ENCODE measurements around the gene SLCO2B1. TPM values are rescaled to one million over a fixed set of nuclear protein-coding genes. Genes with fewer than 3 reads are reported as not detected.
"Not testable (repeated sequence)": the region's sequence is repeated elsewhere in the genome, so short reads cannot be mapped to it uniquely, and the experiment has no call there.

The SLCO2B1 gene, protein sequence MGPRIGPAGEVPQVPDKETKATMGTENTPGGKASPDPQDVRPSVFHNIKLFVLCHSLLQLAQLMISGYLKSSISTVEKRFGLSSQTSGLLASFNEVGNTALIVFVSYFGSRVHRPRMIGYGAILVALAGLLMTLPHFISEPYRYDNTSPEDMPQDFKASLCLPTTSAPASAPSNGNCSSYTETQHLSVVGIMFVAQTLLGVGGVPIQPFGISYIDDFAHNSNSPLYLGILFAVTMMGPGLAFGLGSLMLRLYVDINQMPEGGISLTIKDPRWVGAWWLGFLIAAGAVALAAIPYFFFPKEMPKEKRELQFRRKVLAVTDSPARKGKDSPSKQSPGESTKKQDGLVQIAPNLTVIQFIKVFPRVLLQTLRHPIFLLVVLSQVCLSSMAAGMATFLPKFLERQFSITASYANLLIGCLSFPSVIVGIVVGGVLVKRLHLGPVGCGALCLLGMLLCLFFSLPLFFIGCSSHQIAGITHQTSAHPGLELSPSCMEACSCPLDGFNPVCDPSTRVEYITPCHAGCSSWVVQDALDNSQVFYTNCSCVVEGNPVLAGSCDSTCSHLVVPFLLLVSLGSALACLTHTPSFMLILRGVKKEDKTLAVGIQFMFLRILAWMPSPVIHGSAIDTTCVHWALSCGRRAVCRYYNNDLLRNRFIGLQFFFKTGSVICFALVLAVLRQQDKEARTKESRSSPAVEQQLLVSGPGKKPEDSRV
- polyA plus RNA-seq (ENCODE audit: low read depth in 6 of 6), result not detected

DNA sequence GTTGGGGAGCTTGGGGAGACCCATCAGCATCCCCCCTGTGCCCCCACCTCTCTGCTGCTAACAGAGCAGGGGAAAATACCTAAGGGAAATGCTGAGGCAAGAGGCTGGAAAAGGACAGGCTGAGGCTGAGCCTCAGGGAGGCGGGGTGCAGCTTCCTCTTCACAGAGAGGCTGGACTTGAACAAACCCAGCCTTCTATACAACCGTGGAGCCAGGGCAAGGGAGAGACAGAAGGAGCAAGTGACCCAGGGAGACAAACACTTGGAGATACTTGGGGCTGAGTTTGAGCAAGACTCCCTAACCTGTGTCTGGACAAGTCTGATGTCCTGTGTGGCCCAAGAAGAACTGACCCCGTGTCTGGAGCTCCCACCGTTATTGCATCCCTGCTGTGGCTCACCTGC lies at the start of gene SLCO2B1:
TSS of gene SLCO2B1 (plus strand) at position 229 of the 400 bp plus-strand sequence. CDS start 275 bp downstream, outside the sequence.
- no peak within 1 kb of the TSS for H3K27ac Mint-ChIP-seq
- ATAC-seq (ENCODE audit: low read depth in 2 of 2) (no peak), DNase-seq (no peak)
- peaks cover 0 to 6% (median 0%) of the 10 kb centered on the region in 3 donors for H3K4me1 Mint-ChIP-seq
- H3K36me3 Mint-ChIP-seq, result no peaks in the 10 kb centered on the region
- no peaks in the 10 kb centered on the region for H3K9me3 Mint-ChIP-seq
- H3K4me3 Mint-ChIP-seq, result peak within 1 kb of the TSS in 1 of 8 donors; percentile 41
- H3K27me3 Mint-ChIP-seq, result peaks cover 12 to 39% (median 33%) of the 10 kb centered on the region in 3 donors

- H3K4me1 Mint-ChIP-seq, result no peaks in the 10 kb centered on the region
- DNase-seq, result no peak
- H3K4me3 Mint-ChIP-seq, result no peak overlapping the region
- no peaks in the 10 kb centered on the region for H3K36me3 Mint-ChIP-seq
- no peak for ATAC-seq (ENCODE audit: low read depth in 2 of 2)
- no peak overlapping the region for H3K27ac Mint-ChIP-seq
- peaks cover 0 to 14% (median 0%) of the 10 kb centered on the region in 7 donors for H3K9me3 Mint-ChIP-seq
- H3K27me3 Mint-ChIP-seq, result peaks cover 37 to 63% (median 46%) of the 10 kb centered on the region in 3 donors
Observed at GRCh38 chr11:75101424-75102128, 49.3 kb upstream of the SLCO2B1 start.

- no peak for ATAC-seq (ENCODE audit: low read depth in 2 of 2)
- H3K27me3 Mint-ChIP-seq, result peaks cover 37 to 54% (median 53%) of the 10 kb centered on the region in 3 donors
Observed at GRCh38 chr11:75103380-75104026, 47.4 kb upstream of the SLCO2B1 start.

DNA sequence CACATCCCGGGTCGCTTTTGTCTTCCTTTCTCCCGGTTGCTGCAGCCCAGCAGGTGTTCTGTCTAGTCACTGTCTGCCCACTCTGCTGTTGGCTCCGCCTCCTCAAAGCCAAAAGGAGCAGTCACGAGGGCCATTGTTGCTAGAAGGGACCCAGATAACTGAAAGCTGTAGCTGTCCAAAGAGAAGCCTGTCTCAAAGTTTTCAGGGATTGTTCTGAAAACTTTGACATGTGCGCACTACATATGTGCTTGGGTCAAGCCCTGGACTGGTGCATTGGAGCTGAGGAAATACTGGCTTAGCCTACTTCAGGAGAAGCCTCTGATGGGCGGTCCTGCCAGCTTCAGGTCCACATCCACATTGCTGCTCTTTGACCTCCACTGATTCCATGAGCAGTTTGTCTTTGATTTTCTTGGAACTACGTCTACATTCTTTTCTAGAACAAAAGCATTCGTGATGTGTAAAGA lies 45.4 kb upstream of the SLCO2B1 start:
- H3K27ac Mint-ChIP-seq, result no peak overlapping the region

More at GRCh38 chr11:75103380-75104026, 47.4 kb upstream of the SLCO2B1 start:
- no peaks in the 10 kb centered on the region for H3K36me3 Mint-ChIP-seq
- no peak for DNase-seq
- no peak overlapping the region for H3K4me3 Mint-ChIP-seq
- H3K4me1 Mint-ChIP-seq, result no peaks in the 10 kb centered on the region
- H3K9me3 Mint-ChIP-seq, result peaks cover 0 to 14% (median 0%) of the 10 kb centered on the region in 7 donors
- no peak overlapping the region for H3K27ac Mint-ChIP-seq

GRCh38 chr11:75105967-75106681 lies 44.8 kb upstream of the SLCO2B1 start:
- DNase-seq; H3K27ac Mint-ChIP-seq; H3K4me3 Mint-ChIP-seq; ATAC-seq (ENCODE audit: low read depth in 2 of 2); H3K4me1 Mint-ChIP-seq; H3K36me3 Mint-ChIP-seq: not testable (repeated sequence)
- Mint-ChIP-seq H3K27me3 (peaks cover 32 to 50% (median 38%) of the 10 kb centered on the region in 3 donors), H3K9me3 (peaks cover 0 to 15% (median 6%) of the 10 kb centered on the region in 7 donors)

More for the DNA sequence above, 45.4 kb upstream of the SLCO2B1 start:
- H3K27me3 Mint-ChIP-seq, result peaks cover 38 to 55% (median 43%) of the 10 kb centered on the region in 3 donors
- no peaks in the 10 kb centered on the region for H3K4me1 Mint-ChIP-seq
- ATAC-seq (ENCODE audit: low read depth in 2 of 2) (no peak), DNase-seq (no peak)
- no peak overlapping the region for H3K4me3 Mint-ChIP-seq
- no peaks in the 10 kb centered on the region for H3K36me3 Mint-ChIP-seq
- H3K9me3 Mint-ChIP-seq, result peaks cover 0 to 12% (median 0%) of the 10 kb centered on the region in 7 donors

- Mint-ChIP-seq H3K27me3 (peaks cover 26 to 45% (median 31%) of the 10 kb centered on the region in 3 donors), H3K27ac (no peak overlapping the region), H3K4me3 (no peak overlapping the region), H3K36me3 (peaks cover 4 to 6% of the 10 kb centered on the region in 2 donors), H3K9me3 (peaks cover 0 to 23% (median 12%) of the 10 kb centered on the region in 7 donors), H3K4me1 (no peaks in the 10 kb centered on the region)
- ATAC-seq (ENCODE audit: low read depth in 2 of 2) (no peak), DNase-seq (no peak)
Observed at GRCh38 chr11:75107187-75107586, 43.7 kb upstream of the SLCO2B1 start.

DNA sequence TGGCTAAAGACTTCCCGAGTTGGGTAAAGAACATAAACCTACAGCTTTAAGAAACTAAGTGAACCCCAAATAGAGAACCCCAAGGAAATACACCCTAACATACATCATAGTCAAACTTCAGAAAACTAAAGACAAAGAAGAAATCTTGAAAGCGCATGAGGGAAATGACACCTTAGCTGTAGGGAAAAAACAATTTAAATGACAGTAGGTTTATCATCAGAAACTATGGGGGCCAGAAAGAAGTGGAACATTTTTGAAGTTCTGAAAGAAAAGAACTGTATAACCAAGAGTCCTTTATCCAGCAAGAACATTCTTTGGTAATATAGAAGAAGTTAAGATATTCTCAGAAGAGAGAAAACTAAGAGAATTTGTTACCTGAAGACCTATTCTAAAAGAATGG lies 38.7 kb upstream of the SLCO2B1 start:
- peaks cover 10 to 59% (median 38%) of the 10 kb centered on the region in 7 donors for H3K9me3 Mint-ChIP-seq
- DNase-seq, result no peak
- H3K4me1 Mint-ChIP-seq, result no peaks in the 10 kb centered on the region

DNA sequence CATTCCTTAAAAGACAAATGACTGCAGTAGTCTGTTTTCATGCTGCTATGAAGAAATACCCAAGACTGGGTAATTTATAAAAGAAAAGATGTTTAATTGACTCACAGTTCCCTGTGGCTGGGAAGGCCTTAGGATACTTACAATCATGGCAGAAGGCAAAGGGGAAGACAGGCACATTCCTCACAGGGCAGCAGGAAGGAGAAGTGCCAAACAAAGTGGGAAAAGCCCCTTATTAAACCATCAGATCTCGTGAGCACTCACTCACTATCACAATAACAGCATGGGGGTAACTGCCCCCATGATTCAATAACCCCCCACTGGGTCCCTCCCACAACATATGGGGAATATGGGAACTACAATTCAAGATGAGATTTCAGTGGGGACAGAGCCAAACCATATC lies 37.9 kb upstream of the SLCO2B1 start:
- H3K4me3 Mint-ChIP-seq, result no peak overlapping the region
- peaks cover 10 to 64% (median 38%) of the 10 kb centered on the region in 7 donors for H3K9me3 Mint-ChIP-seq
- H3K36me3 Mint-ChIP-seq, result peaks cover 12 to 30% of the 10 kb centered on the region in 2 donors
- H3K27me3 Mint-ChIP-seq, result peaks cover 32 to 49% (median 37%) of the 10 kb centered on the region in 3 donors
- H3K27ac Mint-ChIP-seq, result no peak overlapping the region
- H3K4me1 Mint-ChIP-seq, result no peaks in the 10 kb centered on the region
- DNase-seq (no peak), ATAC-seq (ENCODE audit: low read depth in 2 of 2) (no peak)

More for the DNA sequence above, 38.7 kb upstream of the SLCO2B1 start:
- H3K36me3 Mint-ChIP-seq, result peaks cover 12 to 30% of the 10 kb centered on the region in 2 donors
- ATAC-seq (ENCODE audit: low read depth in 2 of 2), result no peak
- no peak overlapping the region for H3K27ac Mint-ChIP-seq
- no peak overlapping the region for H3K4me3 Mint-ChIP-seq
- H3K27me3 Mint-ChIP-seq, result peaks cover 28 to 56% (median 34%) of the 10 kb centered on the region in 3 donors

DNA sequence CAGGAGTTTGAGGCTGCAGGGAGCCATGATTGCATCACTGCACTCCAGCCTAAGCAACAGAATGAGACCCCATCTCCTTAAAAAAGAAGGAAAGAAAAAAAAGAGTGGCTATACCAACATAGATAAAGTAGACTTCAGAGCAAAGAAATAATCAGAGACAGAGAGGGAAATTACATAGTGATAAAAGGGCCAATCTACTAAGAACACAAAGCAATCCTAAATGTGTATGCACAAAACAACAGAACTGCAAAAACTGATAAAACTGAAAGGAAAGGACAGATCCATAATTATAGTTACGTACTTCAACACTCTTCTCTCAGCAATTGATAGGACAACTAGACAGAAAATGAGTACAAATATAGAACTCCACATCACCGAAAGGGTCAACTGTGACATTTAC lies 36.4 kb upstream of the SLCO2B1 start:
- H3K4me1 Mint-ChIP-seq, result no peaks in the 10 kb centered on the region
- peaks cover 10 to 78% (median 45%) of the 10 kb centered on the region in 7 donors for H3K9me3 Mint-ChIP-seq
- peaks cover 37 to 52% (median 38%) of the 10 kb centered on the region in 3 donors for H3K27me3 Mint-ChIP-seq
- H3K4me3 Mint-ChIP-seq, result no peak overlapping the region
- no peak overlapping the region for H3K27ac Mint-ChIP-seq
- no peak for DNase-seq
- ATAC-seq (ENCODE audit: low read depth in 2 of 2), result no peak
- peaks cover 12 to 30% of the 10 kb centered on the region in 2 donors for H3K36me3 Mint-ChIP-seq

DNA sequence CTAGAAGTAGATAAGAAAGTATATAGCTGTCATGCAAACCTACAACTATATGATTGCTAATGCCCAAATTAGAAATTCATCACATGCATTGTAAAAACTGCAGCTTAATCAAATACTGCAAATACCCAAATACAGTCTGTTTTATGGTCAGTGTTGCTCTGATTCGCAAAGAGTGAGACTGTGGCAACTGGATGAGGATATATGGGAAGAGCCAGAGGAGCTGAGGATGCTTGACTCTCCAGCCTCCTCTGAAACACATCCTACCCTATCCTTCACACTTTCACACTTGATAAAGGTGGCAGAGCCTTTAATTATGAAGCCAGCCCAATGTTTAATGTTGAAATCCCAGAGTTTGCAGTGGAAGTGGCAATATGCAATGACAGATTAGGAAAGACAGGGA lies 32.3 kb upstream of the SLCO2B1 start:
- H3K4me1 Mint-ChIP-seq, result no peaks in the 10 kb centered on the region
- peaks cover 5 to 13% of the 10 kb centered on the region in 2 donors for H3K36me3 Mint-ChIP-seq
- H3K27me3 Mint-ChIP-seq, result peaks cover 29 to 44% (median 38%) of the 10 kb centered on the region in 3 donors
- ATAC-seq (ENCODE audit: low read depth in 2 of 2), result no peak
- DNase-seq, result no peak
- no peak overlapping the region for H3K27ac Mint-ChIP-seq
- H3K4me3 Mint-ChIP-seq, result no peak overlapping the region
- peaks cover 10 to 50% (median 24%) of the 10 kb centered on the region in 7 donors for H3K9me3 Mint-ChIP-seq

- no peak for ATAC-seq (ENCODE audit: low read depth in 2 of 2)
- Mint-ChIP-seq H3K27ac (no peak overlapping the region), H3K27me3 (peaks cover 13 to 33% (median 18%) of the 10 kb centered on the region in 3 donors), H3K4me1 (no peaks in the 10 kb centered on the region), H3K4me3 (no peak overlapping the region), H3K9me3 (peaks cover 0 to 7% (median 4%) of the 10 kb centered on the region in 7 donors), H3K36me3 (peaks cover 6 to 8% of the 10 kb centered on the region in 2 donors)
- DNase-seq, result no peak
Observed at GRCh38 chr11:75126564-75126963, 24.3 kb upstream of the SLCO2B1 start.

- ATAC-seq (ENCODE audit: low read depth in 2 of 2), result no peak
Observed at GRCh38 chr11:75132080-75132479, 18.8 kb upstream of the SLCO2B1 start.

More at GRCh38 chr11:75132080-75132479, 18.8 kb upstream of the SLCO2B1 start:
- Mint-ChIP-seq H3K4me3 (no peak overlapping the region), H3K36me3 (peaks cover 6 to 14% of the 10 kb centered on the region in 2 donors), H3K9me3 (peaks cover 0 to 7% (median 4%) of the 10 kb centered on the region in 7 donors), H3K27ac (no peak overlapping the region), H3K27me3 (peaks cover 23 to 60% (median 35%) of the 10 kb centered on the region in 3 donors), H3K4me1 (no peaks in the 10 kb centered on the region)
- DNase-seq, result no peak

All from naive B cell (primary cell).